ENCODE results near the gene KCNA5.

KCNA5 gene

GRCh38 chr12:5013266-5013730, 30.4 kb upstream of the KCNA5 start:
- TF ChIP-seq CTCF (IDR thresholded peaks at IDR 0.05; ENCODE audit: low read depth, low read length), result no peak
- peaks cover 12% of the 10 kb centered on the region for H3K27me3 ChIP-seq
- no peak overlapping the region for H3K4me3 ChIP-seq (ENCODE audit: low read depth, low read length)
- H3K36me3 ChIP-seq, result no peaks in the 10 kb centered on the region
- H3K9me3 ChIP-seq, result no peaks in the 10 kb centered on the region
- H3K4me1 ChIP-seq, result no peaks in the 10 kb centered on the region
- DNase-seq, result no peak

- no peak for TF ChIP-seq CTCF (IDR thresholded peaks at IDR 0.05; ENCODE audit: low read depth, low read length)
- Histone ChIP-seq H3K4me3 (ENCODE audit: low read depth, low read length) (no peak overlapping the region), H3K36me3 (no peaks in the 10 kb centered on the region), H3K4me1 (no peaks in the 10 kb centered on the region), H3K27me3 (peaks cover 12% of the 10 kb centered on the region), H3K9me3 (no peaks in the 10 kb centered on the region)
- DNase-seq, result no peak
These were observed 29.4 kb upstream of the KCNA5 start for GRCh38 chr12:5014269-5014668.

GRCh38 chr12:5015711-5016492, 27.8 kb upstream of the KCNA5 start:
- DNase-seq, result no peak
- Histone ChIP-seq H3K9me3 (no peaks in the 10 kb centered on the region), H3K27me3 (peaks cover 12% of the 10 kb centered on the region), H3K36me3 (no peaks in the 10 kb centered on the region), H3K4me3 (ENCODE audit: low read depth, low read length) (no peak overlapping the region), H3K4me1 (no peaks in the 10 kb centered on the region)
- TF ChIP-seq CTCF (IDR thresholded peaks at IDR 0.05; ENCODE audit: low read depth, low read length), result no peak

- DNase-seq, result no peak
- Histone ChIP-seq H3K4me3 (ENCODE audit: low read depth, low read length) (no peak overlapping the region), H3K36me3 (no peaks in the 10 kb centered on the region), H3K4me1 (no peaks in the 10 kb centered on the region), H3K27me3 (peaks cover 12% of the 10 kb centered on the region), H3K9me3 (no peaks in the 10 kb centered on the region)
- TF ChIP-seq CTCF (IDR thresholded peaks at IDR 0.05; ENCODE audit: low read depth, low read length), result no peak
These were observed 27.2 kb upstream of the KCNA5 start for GRCh38 chr12:5016526-5016925.

- H3K4me1 ChIP-seq, result no peaks in the 10 kb centered on the region
- peaks cover 10% of the 10 kb centered on the region; the same call in 1 of the 2 replicates for H3K27me3 ChIP-seq
- DNase-seq, result no peak
- no peak for TF ChIP-seq CTCF (IDR thresholded peaks at IDR 0.05; ENCODE audit: low read depth, low read length)
- H3K9me3 ChIP-seq, result no peaks in the 10 kb centered on the region
- H3K4me3 ChIP-seq (ENCODE audit: low read depth, low read length), result no peak overlapping the region
- no peaks in the 10 kb centered on the region for H3K36me3 ChIP-seq
These were observed 25.9 kb upstream of the KCNA5 start for GRCh38 chr12:5017638-5018348.

GRCh38 chr12:5018677-5019076, 25.0 kb upstream of the KCNA5 start:
- H3K36me3 ChIP-seq, result no peaks in the 10 kb centered on the region
- no peaks in the 10 kb centered on the region for H3K9me3 ChIP-seq
- no peak for TF ChIP-seq CTCF (IDR thresholded peaks at IDR 0.05; ENCODE audit: low read depth, low read length)
- peaks cover 9% of the 10 kb centered on the region; the same call in 1 of the 2 replicates for H3K27me3 ChIP-seq
- no peak overlapping the region for H3K4me3 ChIP-seq (ENCODE audit: low read depth, low read length)
- DNase-seq, result no peak
- no peaks in the 10 kb centered on the region for H3K4me1 ChIP-seq
